ENCODE results near the gene TRIM31.

Gene TRIM31, protein sequence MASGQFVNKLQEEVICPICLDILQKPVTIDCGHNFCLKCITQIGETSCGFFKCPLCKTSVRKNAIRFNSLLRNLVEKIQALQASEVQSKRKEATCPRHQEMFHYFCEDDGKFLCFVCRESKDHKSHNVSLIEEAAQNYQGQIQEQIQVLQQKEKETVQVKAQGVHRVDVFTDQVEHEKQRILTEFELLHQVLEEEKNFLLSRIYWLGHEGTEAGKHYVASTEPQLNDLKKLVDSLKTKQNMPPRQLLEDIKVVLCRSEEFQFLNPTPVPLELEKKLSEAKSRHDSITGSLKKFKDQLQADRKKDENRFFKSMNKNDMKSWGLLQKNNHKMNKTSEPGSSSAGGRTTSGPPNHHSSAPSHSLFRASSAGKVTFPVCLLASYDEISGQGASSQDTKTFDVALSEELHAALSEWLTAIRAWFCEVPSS
- 0 to 0.62 (median 0) reads per million in 4 experiments for total RNA-seq

DNA sequence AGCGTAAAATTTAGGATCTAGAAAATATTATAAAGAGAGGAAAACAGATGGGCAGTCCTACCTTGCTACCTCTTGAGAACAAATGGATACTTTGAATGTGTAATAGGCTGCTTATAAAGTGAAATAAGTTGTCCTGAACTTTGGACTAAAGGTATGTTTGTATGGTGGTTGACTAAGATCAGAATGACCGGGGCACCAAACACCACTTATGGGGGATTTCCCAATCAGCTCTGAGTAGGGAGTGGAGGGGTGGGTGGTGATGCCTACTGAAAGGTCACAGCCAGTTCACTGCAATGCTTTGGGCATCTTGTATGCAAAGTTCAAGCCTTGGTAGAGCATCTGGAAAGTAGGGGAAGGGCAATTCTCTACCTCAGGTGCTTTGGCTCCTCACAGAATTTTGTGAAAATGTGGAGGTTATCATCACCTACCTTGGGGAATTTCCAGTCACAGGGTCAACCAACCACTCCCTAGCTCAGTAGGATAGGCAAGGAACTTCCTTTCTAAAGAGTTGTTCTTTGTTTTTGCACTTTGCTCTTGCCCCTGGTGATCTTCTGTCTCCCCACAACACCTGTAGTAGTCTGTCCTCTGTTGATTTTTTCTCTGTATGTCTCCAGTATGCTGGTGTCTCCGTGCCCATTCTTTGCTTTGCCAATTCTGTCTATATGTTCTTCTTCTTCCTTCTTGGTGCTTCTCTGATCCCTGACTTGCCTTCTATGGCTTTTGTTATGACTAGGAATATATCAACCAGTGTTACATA, at the start of gene TRIM31:
Gene TRIM31 (minus strand): TSS at position 88 of the 757 bp plus-strand sequence. CDS start 285 bp downstream, outside the sequence.
- DNase-seq = no peak

DNA sequence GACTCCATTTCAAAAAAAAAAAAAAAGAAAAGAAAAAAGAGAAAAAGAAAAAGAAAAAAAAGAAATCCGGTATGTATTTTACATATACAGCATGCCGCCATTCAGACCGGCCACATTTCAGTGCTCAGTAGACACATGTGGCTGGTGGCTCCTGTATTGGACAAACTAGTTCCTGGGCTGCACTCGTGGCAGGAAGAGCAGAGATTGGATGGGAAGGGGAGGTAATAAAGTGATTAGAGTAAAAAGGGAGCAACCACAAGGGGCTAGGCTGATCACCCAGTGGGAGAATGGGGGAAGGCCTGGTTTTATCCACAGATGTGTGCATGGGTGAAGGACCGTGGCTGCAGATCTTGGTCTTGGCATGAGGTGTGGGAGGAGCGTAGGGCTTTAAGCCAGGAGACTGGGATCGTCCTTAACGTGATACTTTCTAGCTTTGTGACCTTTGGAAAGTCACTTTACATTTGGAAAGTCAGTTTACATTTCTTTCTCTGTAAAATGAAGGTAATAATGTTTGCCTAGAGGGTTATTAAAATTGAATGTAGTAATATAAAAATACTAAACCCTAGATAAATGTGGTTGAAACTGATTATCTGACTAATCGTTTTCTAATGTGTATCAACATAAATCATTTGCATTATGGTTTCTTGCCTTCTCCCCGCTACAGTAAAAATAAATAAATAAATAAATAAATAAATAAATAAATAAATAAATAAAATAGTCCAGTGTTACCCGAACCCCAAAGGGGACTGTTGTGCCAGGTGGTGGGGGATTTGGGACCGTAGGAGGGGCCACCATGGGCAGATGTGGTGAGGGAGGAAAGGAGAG, 49.6 kb upstream of the TRIM31 start:
- DNase-seq = no peak

DNA sequence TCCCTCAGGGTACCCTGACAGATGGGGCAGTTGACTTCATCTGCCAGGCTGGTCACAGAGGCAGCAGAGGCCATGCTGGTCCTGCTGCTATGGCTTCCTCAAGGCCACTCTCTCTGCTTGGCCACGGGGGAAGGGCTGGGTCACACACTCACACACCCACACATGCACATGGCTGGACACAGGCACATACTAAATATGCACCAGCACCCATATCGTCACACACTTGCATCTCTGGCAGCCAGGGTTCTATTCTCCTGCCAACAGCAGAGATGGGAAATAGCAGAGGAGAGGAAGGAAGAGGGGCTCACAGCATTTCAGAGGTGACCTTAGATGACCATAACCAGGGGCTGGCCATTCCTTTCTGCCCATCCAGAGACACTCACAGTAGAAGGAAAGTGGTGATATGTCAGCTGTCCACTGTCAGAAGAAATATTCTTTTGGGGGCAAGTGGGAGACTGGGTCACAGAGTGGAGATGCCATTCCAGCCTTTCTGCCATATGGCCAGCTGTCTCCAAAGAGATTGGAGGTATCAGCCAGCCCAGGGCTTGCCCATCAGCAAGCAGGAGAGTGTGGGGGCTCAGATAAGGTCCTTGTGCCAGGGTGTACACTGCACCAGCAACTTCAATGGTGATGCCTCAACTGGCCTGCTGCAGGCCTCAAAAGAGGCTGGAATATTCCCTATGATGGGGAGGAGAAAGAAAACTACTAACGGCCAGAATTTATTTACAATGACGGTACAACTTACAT, 48.1 kb upstream of the TRIM31 start, which contains the start of gene TRIM10:
Gene TRIM10 (minus strand): TSS at position 427 of the 747 bp plus-strand sequence. CDS start 353 bp downstream, at position 74.
- DNase-seq = no peak

DNA sequence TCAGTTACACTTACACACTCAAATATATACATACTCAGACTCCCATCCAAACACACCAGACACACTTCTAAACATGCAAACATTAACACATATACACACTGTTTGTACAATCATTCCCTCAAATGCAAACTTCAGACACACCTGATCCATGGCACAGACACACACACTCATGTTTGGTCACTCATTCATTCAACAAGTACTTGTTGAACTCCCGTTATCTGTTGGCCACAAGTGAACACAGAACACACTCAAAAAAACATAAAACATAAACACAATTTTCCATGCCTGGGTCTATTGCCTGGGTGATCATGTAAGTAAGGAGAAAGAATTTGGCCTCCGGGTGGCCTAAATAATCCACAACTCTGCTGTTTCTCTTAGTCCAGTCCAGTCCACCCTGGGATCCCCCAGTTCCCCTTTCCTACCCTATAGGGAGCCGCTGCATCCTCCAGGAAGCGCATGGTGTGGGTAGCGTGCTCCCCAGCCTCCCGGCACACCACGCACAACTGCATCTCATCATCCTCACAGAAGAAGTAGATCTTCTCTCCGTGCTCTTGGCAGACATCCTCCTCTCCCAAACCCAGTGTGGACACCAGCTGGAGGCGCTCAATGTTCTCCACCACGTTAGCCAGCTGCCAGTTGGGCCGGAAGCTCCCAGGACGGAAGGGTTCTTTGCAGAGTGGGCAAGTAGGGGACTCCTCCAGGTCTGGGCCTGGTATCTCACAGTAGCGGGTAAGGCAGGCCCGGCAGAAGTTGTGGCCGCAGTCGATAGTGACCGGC, 47.3 kb upstream of the TRIM31 start:
- no peak for DNase-seq

DNA sequence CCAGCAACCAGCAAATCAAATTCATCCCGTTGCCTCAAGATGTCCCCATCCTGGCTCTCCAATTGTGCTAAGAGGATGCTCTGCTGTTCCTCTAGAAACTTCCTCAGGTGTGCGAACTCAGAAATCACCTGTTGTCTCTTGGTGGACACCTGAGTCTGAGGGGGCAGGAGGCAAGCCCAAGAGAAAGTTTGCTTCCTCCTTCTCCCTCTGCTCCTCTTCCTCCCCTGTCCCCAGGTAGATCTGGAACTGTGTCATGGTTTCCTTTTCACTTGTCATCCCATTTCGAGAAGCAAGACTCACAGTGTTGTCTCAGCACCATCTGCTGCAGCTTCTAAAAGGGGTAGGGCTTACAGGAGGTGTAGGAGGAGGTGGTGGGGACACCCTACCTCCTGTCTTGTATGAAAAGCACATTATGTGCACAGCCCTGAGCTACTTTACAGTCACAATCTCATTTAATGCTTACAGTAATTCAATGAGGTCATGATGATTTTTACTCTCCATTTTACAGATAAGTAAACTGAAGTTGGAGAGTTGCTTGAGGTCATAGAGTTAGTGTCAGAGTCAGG, 45.7 kb upstream of the TRIM31 start:
- DNase-seq = no peak

DNA sequence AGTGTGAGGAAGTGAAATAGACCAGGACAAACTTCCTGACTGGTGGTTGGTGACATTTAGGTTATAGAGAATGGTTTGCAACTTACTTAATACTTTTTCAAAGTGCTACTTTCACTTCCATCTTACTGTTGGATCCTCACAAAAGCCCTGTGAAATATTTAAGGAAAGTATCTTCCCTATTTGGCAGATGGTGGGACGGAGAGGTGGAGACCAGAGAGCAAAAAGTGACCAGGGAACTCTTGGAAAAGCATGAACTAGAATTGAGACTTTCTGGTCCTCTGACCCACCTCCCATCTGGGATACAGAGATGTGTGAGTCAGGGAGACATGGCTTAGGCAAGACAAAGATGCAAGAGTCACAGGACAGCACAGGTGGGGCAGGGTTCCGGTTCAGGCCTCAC, 45.1 kb upstream of the TRIM31 start:
- DNase-seq = no peak

DNA sequence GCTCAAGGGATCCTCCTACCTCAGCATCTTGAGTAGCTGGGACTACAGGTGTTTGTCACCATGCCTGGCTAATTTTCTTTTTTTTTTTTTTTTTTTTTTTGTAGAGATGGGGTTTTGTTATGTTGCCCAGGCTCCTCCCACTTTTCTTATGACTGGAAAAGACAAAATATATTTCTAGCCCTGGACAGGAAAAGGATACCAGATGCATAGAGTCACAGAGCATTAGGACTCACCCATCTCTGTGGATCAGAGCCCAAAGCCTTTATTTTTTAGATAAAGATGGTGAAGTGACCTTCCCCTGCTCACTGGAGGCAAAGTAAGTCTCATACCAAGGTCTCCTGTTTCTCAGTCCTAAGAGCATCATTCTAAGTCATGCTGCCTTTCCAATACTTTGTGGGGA, 44.7 kb upstream of the TRIM31 start:
- no peak for DNase-seq

DNA sequence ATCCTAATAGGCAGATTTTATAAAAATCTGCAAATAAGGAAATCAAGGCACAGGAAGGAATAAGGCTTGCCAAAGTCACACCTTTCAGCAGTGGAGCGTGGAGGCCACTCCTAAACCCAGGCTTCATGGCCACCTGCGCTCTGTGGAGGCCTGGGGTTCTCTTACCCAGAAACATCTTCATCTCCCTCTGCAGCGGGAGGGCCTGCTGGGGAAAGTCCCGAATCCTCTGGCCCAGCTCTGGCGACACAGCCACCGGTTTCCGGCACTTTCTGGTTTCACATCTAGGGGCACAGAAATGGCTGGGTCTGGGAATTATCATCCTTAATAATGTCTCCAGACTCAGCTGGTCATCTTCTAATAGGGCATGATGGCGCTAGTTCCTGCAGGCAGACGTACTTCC, 43.9 kb upstream of the TRIM31 start:
- no peak for DNase-seq

DNA sequence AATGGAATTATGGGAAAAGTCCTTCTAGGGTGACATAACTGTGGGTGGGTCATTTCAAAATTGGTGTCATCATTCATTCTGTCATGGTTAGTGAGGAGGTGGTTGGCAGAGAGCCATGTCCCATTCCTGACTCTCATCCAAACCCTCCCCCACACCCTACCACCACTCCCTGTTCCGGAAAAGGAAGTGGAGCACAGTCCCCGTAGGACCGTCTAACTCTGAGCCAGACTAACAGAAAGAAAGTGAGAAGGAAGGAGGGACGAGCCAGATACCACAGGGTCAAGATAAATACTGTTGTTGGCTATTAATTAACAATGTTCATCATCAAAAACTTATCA, 43.3 kb upstream of the TRIM31 start:
- no peak for DNase-seq

DNA sequence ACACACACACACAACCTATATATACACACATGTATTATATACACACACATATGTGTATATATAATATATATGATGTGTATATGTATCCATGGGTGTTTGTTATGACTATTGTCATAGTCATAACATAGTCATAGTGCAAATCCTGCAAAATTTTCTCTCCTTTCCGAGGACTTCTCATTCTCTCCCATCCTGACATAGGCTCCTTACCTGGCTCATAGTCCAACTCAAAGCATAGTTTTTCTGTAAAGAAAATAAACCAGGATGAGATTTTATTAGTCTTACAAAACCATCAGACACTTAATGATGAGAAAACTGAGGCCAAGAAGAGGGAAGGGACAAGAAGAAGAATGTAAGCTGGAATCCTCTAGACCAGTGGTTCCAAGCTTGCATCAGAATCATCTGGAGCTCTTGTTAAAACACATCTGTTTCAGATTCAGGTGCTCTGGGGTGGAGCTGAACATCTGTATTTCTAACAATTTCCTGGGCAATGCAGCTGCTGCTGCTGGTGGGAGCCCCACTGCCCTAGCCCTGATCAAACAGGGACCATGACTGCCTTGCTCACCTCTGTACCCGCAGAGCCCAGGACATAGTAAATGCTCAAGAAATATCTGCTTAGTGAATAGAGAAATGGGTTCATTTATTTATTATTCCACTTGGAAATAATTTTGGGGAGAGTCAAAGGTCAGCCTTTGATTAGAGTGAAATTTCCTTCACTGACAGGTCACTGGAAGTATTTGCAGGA, 42.8 kb upstream of the TRIM31 start:
- no peak for DNase-seq

DNA sequence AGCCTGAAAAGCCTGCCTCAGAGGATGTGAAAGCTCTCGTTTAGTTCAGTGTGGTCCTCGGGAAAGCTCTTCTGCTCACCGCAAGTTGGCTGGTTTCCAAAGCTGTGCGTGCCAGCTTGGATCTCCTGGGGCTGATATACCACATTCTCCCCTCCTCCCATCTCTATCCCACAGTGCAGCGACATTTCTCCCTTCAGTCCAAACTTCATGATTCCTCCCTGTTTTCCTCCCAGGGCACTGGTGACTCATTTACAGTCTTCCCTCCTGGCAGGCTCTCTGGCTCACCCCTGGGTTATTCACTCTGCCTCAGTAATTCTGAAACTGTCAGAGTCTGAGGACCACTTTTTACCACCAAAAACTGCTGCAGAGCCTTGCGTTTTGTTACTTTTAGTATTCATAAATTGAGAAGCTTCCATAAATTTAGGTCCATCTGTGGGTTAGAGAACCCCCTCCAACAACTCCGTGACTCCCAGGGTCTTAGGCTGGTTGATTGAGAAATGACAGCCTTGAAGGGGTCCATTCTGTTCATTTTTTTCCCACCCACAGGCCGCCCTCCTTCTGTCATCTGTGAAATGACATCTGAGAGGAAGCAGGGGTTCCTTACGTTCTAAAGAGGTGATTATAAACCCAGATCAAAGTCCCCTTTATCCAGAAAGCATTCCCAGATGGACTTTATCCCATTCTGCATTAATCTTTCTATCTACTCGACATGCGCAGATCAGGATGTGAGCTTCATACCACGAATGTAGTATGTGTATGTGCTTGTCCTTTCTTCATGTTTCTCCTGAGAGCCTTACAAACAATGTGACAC, 42.0 kb upstream of the TRIM31 start:
- DNase-seq = no peak

DNA sequence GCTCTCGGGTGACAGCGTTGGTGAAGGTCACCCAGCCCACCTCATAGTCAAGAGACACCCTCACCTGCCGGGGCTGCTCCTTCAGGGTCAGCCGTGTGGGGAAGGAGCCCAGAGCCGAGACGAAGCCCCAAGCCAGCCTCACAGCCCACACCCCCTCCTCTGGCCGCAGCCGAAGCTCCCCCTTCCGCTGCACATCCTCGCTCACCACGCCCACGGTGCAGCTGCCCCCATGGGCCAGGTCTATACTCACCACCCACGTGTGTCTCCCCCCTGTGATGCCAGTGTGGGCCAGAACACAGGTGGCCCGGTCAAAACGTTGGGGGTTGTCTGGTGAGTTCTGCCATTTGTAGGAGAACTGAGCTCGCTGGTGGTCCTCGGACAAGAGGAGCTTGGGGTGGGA, 41.2 kb upstream of the TRIM31 start:
- DNase-seq = no peak

DNA sequence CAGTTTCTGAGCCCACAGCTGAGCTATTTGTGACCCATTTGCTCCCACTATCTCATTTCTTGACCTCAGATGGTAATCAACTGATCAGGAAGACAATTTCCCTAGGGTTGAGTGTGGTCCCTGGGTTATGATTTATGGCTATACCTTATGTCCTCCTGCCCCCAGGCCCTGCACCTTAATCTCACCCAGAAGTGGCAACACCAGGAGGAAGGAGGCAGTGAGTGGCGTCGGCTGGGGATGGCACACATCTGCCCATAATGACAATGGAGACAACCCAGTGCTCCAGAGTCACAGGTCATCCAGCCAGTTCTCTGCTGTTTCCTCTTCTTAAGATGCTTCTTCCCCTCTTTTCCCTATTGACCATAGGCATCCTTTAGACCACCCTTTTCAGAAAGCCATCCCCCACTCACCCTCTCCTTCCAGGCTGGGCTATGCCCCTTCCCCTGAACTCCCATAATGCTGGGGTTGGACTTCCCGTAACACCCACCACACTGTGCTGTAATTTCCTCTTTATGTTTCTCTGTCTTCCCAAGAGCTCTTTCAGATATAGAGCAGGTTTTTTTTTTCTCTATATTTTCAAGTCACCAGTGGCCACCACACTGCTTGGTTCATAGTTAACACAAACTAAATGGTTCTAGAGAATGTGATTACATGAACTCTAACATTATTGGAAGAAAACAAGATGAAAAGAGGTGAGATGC, 40.2 kb upstream of the TRIM31 start:
- DNase-seq = no peak

DNA sequence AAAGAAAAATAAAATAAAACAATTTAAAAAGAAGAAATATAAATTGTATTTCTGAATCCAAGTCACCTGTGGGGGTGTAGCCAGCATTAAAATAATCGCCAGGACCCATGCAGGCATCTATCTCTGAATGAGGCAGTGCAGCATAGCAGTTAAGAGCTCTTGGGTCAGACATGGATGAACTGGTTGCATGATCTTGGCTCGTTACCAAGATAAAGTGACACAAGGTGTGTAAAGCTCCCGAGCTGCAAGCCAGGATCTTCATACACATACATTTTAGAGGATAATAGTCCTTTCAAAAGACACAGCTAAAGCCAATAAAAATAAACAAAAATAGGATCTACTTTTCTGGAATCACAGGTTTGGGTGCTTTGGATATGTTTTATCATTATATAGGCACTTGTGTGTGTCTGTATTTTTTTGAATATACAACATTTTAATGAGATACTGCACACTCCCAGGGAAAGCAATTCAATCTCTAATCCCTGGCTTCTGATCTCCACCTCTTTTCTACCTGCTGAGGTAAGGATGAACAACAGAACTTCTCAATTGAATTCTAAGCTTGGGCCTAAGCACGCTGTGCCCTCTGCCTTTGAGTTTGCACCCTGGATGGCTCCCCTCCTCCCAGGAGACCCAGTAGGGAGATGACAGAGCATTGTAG, 39.3 kb upstream of the TRIM31 start:
- DNase-seq = no peak

DNA sequence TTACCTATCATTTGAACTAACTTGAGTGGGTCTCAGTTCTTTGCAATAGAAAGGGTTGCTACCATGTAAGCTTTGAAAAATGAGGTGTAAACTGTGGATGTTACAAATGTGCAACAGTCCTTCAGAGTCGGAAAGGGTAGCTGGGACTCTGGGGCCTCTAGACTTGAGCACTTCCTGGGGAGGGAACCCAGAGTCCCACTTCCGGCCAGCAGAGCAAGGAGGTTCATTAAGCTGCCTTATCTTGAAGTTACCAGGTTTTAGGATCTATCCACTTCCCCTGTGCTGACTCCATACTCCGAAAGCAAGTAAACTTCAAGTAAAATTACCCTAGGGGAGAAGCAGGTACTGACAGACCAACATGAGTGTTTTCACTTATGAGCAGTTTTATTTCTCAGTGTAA, 38.7 kb upstream of the TRIM31 start:
- no peak for DNase-seq

DNA sequence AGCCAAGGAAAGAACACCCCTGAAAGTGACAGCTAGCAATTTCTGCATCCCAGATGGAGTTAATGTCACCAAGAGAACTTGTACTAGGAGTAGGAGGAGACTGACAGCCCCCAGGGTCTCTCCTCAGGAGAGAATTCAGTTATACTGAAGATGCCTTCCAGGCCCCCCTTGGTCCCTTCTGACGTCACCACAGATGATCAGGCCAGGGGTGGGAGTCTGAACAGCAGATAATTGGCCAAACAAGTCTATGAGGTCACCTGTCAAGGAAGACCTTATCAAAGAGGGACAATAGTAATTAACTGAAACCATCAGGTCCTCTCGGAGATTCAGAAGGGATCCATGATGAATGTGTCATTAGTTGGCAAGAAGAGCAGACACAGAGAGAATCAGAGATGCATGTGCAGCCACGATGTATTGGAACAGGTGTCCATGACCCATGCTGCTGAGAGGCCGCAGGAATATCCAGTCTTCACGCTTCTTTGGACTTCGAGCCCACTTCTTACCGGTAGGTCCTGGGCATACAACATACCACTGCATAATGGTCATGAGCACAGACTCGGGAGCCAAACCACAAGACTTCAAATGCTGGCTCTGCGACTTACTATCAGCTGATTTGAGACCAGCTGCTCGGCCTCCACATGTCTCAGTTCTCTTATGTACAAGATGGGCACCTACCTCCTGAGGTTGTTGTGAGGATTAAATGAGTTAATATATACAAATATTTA, 37.9 kb upstream of the TRIM31 start:
- DNase-seq = no peak

DNA sequence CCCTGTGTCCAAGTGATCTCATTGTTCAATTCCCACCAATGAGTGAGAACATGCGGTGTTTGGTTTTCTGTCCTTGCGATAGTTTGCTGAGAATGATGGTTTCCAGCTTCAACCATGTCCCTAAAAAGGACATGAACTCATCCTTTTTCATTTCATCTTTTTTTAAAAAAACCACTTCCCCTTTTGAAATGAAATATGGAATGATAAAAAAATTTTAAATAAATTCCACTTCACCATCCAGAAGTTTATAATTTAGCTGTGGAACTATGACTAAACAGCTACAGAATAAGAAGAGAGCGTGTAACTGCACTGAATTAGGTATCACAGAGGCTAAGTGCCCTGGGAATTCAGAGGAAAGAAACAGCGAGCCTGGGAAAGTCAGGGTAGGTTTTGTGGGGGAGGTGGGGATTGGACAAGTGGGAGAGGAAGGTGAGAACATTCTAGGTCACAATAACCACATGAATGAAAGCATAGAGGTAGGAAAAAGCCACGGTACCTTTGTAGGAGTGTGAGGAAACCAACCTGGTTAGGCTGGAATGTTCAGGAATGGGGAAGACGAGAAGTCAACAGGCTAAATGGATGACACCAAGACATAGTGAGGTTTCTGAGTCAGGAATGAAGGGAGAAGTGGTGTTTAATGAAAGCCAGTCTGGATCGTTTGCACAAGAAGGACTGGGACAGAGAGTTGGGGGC, 37.1 kb upstream of the TRIM31 start:
- DNase-seq = no peak
